GM23248 (cell line): ENCODE results near the gene RAB43. TPM values are rescaled to one million over a fixed set of nuclear protein-coding genes. Genes with fewer than 3 reads are reported as not detected.
"Not testable (repeated sequence)": the region's sequence is repeated elsewhere in the genome, so short reads cannot be mapped to it uniquely, and the experiment has no call there.

Experiments used
- DNase-seq: peaks from one replicate; pipeline ENCODE4 v3.0.0-alpha.2; 2015
- H2AFZ ChIP-seq: fragments of 200-600 bp; sonication (generic); 2 replicates; pipeline ENCODE4 v1.6.1; 2016; ENCODE audit warnings: antibody characterized with exemption
- H3F3A ChIP-seq: fragments of 200-600 bp; sonication (generic); 2 replicates; pipeline ENCODE4 v1.6.1; 2016; ENCODE audit warnings: mild to moderate bottlenecking, antibody characterized with exemption, mixed run types; ENCODE audit not compliant: insufficient read depth
- H3K27ac ChIP-seq: fragments of 200-600 bp; sonication (generic); 2 replicates; pipeline ENCODE4 v1.5.1; 2016; ENCODE audit warnings: mild to moderate bottlenecking
- H3K27me3 ChIP-seq: fragments of 200-600 bp; sonication (generic); replicated peaks from 2 replicates; pipeline ENCODE4 v1.6.1; 2016; ENCODE audit warnings: mild to moderate bottlenecking; ENCODE audit not compliant: insufficient read depth
- H3K36me3 ChIP-seq: fragments of 200-600 bp; sonication (generic); 2 replicates; pipeline ENCODE4 v1.6.1; 2016; ENCODE audit warnings: low read depth, mild to moderate bottlenecking
- H3K4me1 ChIP-seq: fragments of 200-600 bp; sonication (generic); 2 replicates; pipeline ENCODE4 v1.6.1; 2016; ENCODE audit warnings: mild to moderate bottlenecking; ENCODE audit not compliant: insufficient read depth
- H3K4me2 ChIP-seq: fragments of 200-600 bp; sonication (generic); one replicate; pipeline ENCODE4 v1.6.1; 2016; ENCODE audit warnings: mild to moderate bottlenecking; ENCODE audit not compliant: unreplicated experiment
- H3K4me3 ChIP-seq: fragments of 200-600 bp; sonication (generic); 2 replicates; pipeline ENCODE4 v1.5.1; 2016; ENCODE audit warnings: mild to moderate bottlenecking
- H3K79me2 ChIP-seq: fragments of 200-600 bp; sonication (generic); 2 replicates; pipeline ENCODE4 v1.6.1; 2016; ENCODE audit warnings: mild to moderate bottlenecking; ENCODE audit not compliant: insufficient read depth
- H3K9ac ChIP-seq: fragments of 200-600 bp; sonication (generic); 2 replicates; pipeline ENCODE4 v1.6.1; 2016; ENCODE audit warnings: mild to moderate bottlenecking
- H3K9me2 ChIP-seq: fragments of 200-600 bp; sonication (generic); 2 replicates; pipeline ENCODE4 v1.6.1; 2016; ENCODE audit warnings: mixed run types, mild to moderate bottlenecking, moderate library complexity; ENCODE audit not compliant: insufficient read depth
- H3K9me3 ChIP-seq: fragments of 200-600 bp; sonication (generic); one replicate; pipeline ENCODE4 v1.6.1; 2017; ENCODE audit warnings: low read depth
- H4K20me1 ChIP-seq: fragments of 200-600 bp; sonication (generic); 2 replicates; pipeline ENCODE4 v1.6.0; 2016; ENCODE audit not compliant: insufficient read depth
- EZH2 ChIP-seq: fragments of 200-600 bp; sonication (generic); IDR thresholded peaks from 2 replicates; pipeline ENCODE4 v1.6.1; 2018; ENCODE audit warnings: antibody characterized with exemption, mild to moderate bottlenecking; ENCODE audit not compliant: insufficient read depth, poor library complexity, severe bottlenecking
- EZH2phosphoT487 ChIP-seq: fragments of 200-600 bp; sonication (generic); IDR thresholded peaks from 2 replicates; pipeline ENCODE4 v1.6.1; 2018; ENCODE audit warnings: antibody characterized with exemption, moderate library complexity, mild to moderate bottlenecking, low read depth; ENCODE audit not compliant: insufficient read depth
- WGBS, 2 experiments: methylation state at CpG; one replicate each; pipeline ENCODE4 v1.1.6; 2015 to 2017; ENCODE audit warnings: low lambda C conversion rate in 2 of 2, low coverage in 1 of 2; ENCODE audit errors: missing lambda C conversion rate in 2 of 2; 5-methylcytosine and 5-hydroxymethylcytosine counted together
- in situ Hi-C: fragments of 300-500 bp; cut with MboI; formaldehyde crosslinking; loops from 2 replicates; pipeline ENCODE4 v1.15.0; 2020
- polyA plus RNA-seq: library from polyadenylated mRNA; unstranded; fragments of >200 nt; fragmentation: Nextera tagmentation; extraction: Ambion mirVana; gene quantifications from 2 replicates; pipeline ENCODE4 v1.2.1, GENCODE V29; 2016
- total RNA-seq: library from RNA; depleted of rRNA; stranded (reverse); fragments of >200 nt; shearing (Covaris generic); gene quantifications from 2 replicates; pipeline ENCODE4 v1.2.3, GENCODE V29; 2014

Gene RAB43
- total and polyA plus RNA-seq, 2 experiments from 2014 or later: 6.9 to 19.7 TPM

GRCh38 chr3:129077222-129077621 is 44.4 kb downstream of the RAB43 start:
- TF ChIP-seq EZH2: no peak
- no peak for TF ChIP-seq EZH2phosphoT487
- Histone ChIP-seq H3K9me3 (no peaks in the 10 kb centered on the region), H3K27me3 (no peaks in the 10 kb centered on the region), H3K27ac (no peak overlapping the region), H3K4me3 (no peak overlapping the region), H3K9me2 (no peaks in the 10 kb centered on the region), H3F3A (no peaks in the 10 kb centered on the region), H2AFZ (no peak overlapping the region), H3K79me2 (no peaks in the 10 kb centered on the region), H4K20me1 (no peaks in the 10 kb centered on the region), H3K4me2 (no peak overlapping the region), H3K4me1 (no peaks in the 10 kb centered on the region), H3K36me3 (no peaks in the 10 kb centered on the region), H3K9ac (no peak overlapping the region)
- DNase-seq: no peak
- 83 to 90% methylated on average over 7 of the region's 7 CpGs for WGBS, 2 experiments
- in situ Hi-C loops: no loop called here

- WGBS, 2 experiments: 73 to 74% methylated on average over 8 of the region's 8 CpGs
- Histone ChIP-seq H3K36me3 (no peaks in the 10 kb centered on the region), H2AFZ (no peak overlapping the region), H3K4me3 (no peak overlapping the region), H3K9me3 (no peaks in the 10 kb centered on the region), H3K4me2 (no peak overlapping the region), H3K9me2 (no peaks in the 10 kb centered on the region), H4K20me1 (no peaks in the 10 kb centered on the region), H3K27ac (no peak overlapping the region), H3K4me1 (no peaks in the 10 kb centered on the region), H3K79me2 (no peaks in the 10 kb centered on the region), H3F3A (no peaks in the 10 kb centered on the region), H3K9ac (no peak overlapping the region), H3K27me3 (no peaks in the 10 kb centered on the region)
- TF ChIP-seq EZH2: no peak
- no peak for TF ChIP-seq EZH2phosphoT487
- no peak for DNase-seq
- in situ Hi-C loops: no loop called here
Observed at GRCh38 chr3:129070086-129070885, 51.3 kb downstream of the RAB43 start.

GRCh38 chr3:129069313-129070085 is 52.1 kb downstream of the RAB43 start:
- DNase-seq, H3K79me2 ChIP-seq, H4K20me1 ChIP-seq, H3K36me3 ChIP-seq, H3K9me3 ChIP-seq, H3K9ac ChIP-seq, H3K4me1 ChIP-seq, H3F3A ChIP-seq, H3K27ac ChIP-seq, H2AFZ ChIP-seq, H3K27me3 ChIP-seq, H3K9me2 ChIP-seq, in situ Hi-C loops, H3K4me3 ChIP-seq, H3K4me2 ChIP-seq: not testable (repeated sequence)
- WGBS, 2 experiments: 79 to 80% methylated on average over 13 of the region's 13 CpGs

GRCh38 chr3:129068291-129068886 is 53.2 kb downstream of the RAB43 start:
- peak; percentile 29 for DNase-seq
- peak overlapping the region; percentile 75 for H2AFZ ChIP-seq
- peak overlapping the region; percentile 55 for H3K4me3 ChIP-seq
- H3K4me2 ChIP-seq: peak overlapping the region; percentile 57
- TF ChIP-seq EZH2phosphoT487 (no peak), EZH2 (no peak)
- peak overlapping the region; percentile 27; the same call in 1 of the 2 replicates for H3K9ac ChIP-seq
- 24% methylated on average over 21 to 27 of the region's 44 CpGs for WGBS, 2 experiments
- no peaks in the 10 kb centered on the region for H3K9me3 ChIP-seq
- H3K79me2 ChIP-seq: no peaks in the 10 kb centered on the region
- H3K4me1 ChIP-seq: no peaks in the 10 kb centered on the region
- no peaks in the 10 kb centered on the region for H3K27me3 ChIP-seq
- H3K27ac ChIP-seq: no peak overlapping the region
- no peaks in the 10 kb centered on the region for H3F3A ChIP-seq
- H3K9me2 ChIP-seq: no peaks in the 10 kb centered on the region
- no peaks in the 10 kb centered on the region for H3K36me3 ChIP-seq
- H4K20me1 ChIP-seq: no peaks in the 10 kb centered on the region
- in situ Hi-C loops: no loop called here

- H3K4me3 ChIP-seq, H3F3A ChIP-seq, H3K4me1 ChIP-seq, H3K36me3 ChIP-seq, H3K9ac ChIP-seq, H3K79me2 ChIP-seq, H3K9me3 ChIP-seq, H3K27me3 ChIP-seq, H3K9me2 ChIP-seq, H3K27ac ChIP-seq, DNase-seq, H4K20me1 ChIP-seq, in situ Hi-C loops, H3K4me2 ChIP-seq: not testable (repeated sequence)
- 91 to 92% methylated on average over 7 of the region's 7 CpGs for WGBS, 2 experiments
- H2AFZ ChIP-seq: peak overlapping the region; percentile 75; the same call in 1 of the 2 replicates
Observed at GRCh38 chr3:129067719-129068118, 53.9 kb downstream of the RAB43 start.
